Hematopoietic multipotent progenitor cell treated with erythropoietin and hydrocortisone succinate and interleukin-3 and kit ligand, for 17 days (in vitro differentiated cells): ENCODE results near the gene MYH4.

ENCODE experiments used
- DNase-seq: peaks from one replicate; pipeline ENCODE4 v3.0.0-alpha.2; 2015; ENCODE audit warnings: low spot score

The MYH4 gene

GRCh38 chr17:10469459-10469858, at the start of gene MYH4:
Gene MYH4, minus strand, starts transcription at chr17:10469559. Its CDS starts 2,814 bp downstream, at chr17:10466745.
- DNase-seq = no peak

- DNase-seq = no peak
Measured at GRCh38 chr17:10518271-10519037, 49.1 kb upstream of the MYH4 start, which contains the start of gene MYH1. Gene MYH1, minus strand, starts transcription at chr17:10518542. Its CDS starts 1,900 bp downstream, at chr17:10516642.

DNA sequence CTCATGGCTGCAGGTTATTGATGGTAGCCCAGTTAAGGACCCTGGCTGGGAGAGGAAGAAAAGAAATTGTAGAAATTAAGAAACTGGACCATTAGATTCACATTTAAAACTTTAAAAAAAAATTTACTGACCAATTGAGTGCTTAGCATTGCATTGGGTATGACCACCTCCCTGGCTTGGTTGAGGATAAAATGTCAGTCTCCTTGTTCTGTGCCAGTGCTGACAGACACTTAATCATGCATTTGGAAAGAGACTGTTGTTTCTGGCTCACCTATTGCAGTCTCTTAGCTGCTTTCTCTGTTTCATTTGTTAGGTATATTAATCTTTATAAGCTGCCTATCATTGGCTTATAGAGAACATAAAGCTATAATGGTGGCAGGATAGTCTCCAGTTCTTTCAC, 47.3 kb upstream of the MYH4 start:
- no peak for DNase-seq

DNA sequence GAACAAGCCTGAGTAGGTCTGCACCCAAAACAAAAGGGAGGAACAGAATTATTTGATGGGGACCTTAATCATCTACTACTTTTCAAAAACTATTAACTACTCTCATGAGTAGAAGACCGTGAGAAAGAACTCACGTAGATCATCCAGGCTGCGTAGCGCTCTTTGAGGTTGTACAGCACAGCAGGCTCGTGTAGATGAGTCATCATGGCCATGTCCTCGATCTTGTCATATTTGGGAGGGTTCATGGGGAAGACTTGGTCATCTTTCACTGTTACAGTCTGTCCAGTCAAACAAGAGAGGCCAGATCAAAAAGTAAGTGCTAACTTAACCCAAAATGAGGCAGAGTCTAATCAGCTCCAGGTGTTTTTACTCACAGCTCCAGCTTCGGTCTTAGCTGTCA, 46.7 kb upstream of the MYH4 start:
- no peak for DNase-seq

- DNase-seq = no peak
Measured at GRCh38 chr17:10513299-10514067, 44.1 kb upstream of the MYH4 start.

DNA sequence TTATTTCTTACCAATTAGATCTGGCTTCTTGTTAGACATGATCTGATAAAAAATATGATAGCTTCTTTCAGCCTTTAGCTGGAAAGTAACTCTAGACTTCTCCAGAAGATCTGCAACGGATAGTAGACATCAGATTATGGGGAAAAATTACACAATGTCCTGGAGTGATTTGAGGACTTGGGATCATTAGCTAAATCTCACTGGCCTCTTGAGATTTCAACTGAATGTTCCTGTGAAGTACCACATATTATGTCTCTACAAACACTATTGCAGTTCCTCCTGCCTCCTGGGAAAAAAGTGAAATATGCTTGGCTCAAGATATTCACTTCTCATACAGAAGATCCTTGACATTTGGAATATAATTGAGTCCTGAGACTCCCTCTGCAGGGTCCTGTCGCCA, 43.5 kb upstream of the MYH4 start:
- no peak for DNase-seq

DNA sequence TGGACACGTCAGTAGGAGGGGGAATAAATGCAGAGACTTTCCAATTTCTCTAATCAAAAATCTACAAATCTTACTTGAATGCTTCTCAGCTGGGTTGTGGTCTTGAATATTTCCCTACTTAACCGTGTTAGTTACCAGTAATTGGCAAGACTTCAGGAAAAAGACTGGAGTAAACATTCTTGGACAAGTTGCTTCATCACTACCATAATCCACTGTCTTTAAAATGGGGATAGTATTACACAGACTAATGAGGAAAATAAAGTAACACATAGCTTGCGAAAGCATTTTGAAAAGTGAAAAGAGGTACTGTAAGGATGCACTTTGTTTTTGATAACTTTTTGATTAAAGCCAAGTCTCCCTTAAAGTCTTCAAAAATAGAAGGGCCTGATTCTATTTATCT, 30.6 kb upstream of the MYH4 start:
- DNase-seq = no peak

DNA sequence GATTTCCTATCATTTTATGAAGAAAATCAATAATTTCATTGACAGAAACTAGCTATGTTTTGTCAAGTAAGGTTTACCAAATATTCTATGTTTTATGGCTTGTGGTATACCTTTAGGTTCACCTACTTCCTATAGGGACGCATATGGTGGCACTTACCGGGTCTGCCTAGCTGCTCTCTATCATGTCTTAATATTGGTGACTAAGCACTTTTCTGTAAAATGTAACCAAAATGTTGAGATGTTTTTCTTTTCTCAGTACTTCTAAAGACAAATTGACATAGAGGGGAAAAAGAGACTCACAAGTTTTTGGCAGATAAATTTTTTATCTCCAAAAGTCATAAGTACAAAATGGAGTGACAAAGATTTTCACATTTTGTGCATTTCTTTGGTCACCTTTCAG, 22.6 kb upstream of the MYH4 start:
- no peak for DNase-seq

GRCh38 chr17:10482252-10482651, 12.9 kb upstream of the MYH4 start:
- DNase-seq = no peak

- no peak for DNase-seq
Measured at GRCh38 chr17:10477701-10478100, 8.3 kb upstream of the MYH4 start.

- no peak for DNase-seq
Measured at GRCh38 chr17:10474536-10474935, 5.2 kb upstream of the MYH4 start.

GRCh38 chr17:10471858-10472257, 2.5 kb upstream of the MYH4 start:
- no peak for DNase-seq

GRCh38 chr17:10463402-10463801, 6.0 kb downstream of the MYH4 start:
- no peak for DNase-seq

GRCh38 chr17:10460062-10460461, 9.3 kb downstream of the MYH4 start:
- DNase-seq = no peak

- no peak for DNase-seq
Measured at GRCh38 chr17:10458701-10459100, 10.7 kb downstream of the MYH4 start.

- no peak for DNase-seq
Measured at GRCh38 chr17:10457952-10458351, 11.4 kb downstream of the MYH4 start.

DNA sequence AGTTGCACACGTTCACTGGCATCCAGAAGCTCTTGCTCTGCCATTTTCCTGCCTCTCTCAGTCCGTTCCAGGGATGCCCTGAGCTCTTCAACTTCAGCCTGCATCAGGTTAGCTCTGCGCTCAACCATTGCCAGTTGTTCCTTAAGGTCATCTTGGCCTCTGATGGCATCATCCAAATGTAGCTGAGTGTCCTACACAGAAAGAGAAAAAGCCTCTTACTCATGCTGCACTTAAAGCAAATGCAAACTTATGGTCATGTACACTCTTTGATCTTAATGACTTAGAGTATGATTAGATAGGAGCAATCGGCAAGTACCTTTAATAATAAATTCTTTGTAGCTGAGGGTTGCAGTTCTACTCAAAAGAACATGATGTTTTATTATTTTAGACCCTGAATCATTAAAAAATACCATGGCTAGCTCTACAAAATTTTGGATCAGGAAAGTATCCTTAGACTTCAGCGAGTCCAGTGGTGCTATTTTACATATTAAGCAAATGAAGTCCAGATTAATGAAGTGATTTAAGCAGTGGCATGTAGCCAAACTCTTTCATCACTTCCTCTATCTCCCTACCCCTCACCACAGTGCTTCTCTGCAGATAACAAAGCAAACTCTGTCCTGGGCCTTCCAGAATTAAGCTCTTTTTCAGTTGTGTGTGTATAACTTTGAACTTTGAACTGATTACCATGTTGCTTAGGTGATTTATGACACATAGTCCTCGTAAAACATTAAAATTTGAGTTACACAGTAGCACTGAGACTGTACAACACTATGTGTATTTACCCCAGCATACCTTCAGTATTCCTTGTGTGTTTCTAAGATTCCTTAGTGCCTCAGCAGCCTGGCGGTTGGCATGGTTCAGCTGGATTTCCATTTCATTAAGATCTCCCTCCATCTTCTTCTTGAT, 22.1 kb downstream of the MYH4 start:
- no peak for DNase-seq

- DNase-seq = no peak
Measured at GRCh38 chr17:10439816-10440215, 29.5 kb downstream of the MYH4 start.

DNA sequence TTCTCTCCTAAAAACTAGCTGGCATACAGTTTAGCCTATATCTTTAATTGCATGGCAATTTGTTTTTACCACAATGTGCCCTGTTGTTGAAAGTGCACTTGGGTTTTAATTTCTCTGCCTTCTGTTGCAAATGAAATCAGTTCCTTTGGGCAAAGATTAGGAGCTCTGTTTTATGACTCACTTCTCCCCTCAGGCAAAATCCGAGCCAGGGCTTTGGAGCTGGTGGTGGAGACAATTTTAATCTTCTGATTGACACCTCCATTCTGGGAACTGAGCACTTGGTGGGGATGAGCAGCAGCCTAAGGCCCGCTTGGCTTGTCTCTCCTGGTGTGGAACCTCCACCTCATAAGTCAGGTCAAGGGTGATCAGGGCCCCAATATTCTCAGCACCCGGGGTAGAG, 34.3 kb downstream of the MYH4 start:
- DNase-seq = no peak

GRCh38 chr17:10429421-10430045, 39.8 kb downstream of the MYH4 start:
- DNase-seq = no peak

- no peak for DNase-seq
Measured at GRCh38 chr17:10428781-10429180, 40.6 kb downstream of the MYH4 start.
